H4 (cell line): ENCODE data around the gene CTXND1. TPM values are rescaled to one million over a fixed set of nuclear protein-coding genes. Genes with fewer than 3 reads are reported as not detected.

Experiments
- DNase-seq: peaks from one replicate; pipeline ENCODE4 v3.0.0-alpha.2; 2015; ENCODE audit warnings: low spot score
- total RNA-seq: library from RNA; depleted of rRNA; stranded (reverse); fragments of >200 nt; shearing (Covaris generic); gene quantifications from 2 replicates; pipeline ENCODE4 v1.2.3, GENCODE V29; 2014

Gene CTXND1
- total RNA-seq, 1 experiment from 2014 or later = 0.10 TPM

DNA sequence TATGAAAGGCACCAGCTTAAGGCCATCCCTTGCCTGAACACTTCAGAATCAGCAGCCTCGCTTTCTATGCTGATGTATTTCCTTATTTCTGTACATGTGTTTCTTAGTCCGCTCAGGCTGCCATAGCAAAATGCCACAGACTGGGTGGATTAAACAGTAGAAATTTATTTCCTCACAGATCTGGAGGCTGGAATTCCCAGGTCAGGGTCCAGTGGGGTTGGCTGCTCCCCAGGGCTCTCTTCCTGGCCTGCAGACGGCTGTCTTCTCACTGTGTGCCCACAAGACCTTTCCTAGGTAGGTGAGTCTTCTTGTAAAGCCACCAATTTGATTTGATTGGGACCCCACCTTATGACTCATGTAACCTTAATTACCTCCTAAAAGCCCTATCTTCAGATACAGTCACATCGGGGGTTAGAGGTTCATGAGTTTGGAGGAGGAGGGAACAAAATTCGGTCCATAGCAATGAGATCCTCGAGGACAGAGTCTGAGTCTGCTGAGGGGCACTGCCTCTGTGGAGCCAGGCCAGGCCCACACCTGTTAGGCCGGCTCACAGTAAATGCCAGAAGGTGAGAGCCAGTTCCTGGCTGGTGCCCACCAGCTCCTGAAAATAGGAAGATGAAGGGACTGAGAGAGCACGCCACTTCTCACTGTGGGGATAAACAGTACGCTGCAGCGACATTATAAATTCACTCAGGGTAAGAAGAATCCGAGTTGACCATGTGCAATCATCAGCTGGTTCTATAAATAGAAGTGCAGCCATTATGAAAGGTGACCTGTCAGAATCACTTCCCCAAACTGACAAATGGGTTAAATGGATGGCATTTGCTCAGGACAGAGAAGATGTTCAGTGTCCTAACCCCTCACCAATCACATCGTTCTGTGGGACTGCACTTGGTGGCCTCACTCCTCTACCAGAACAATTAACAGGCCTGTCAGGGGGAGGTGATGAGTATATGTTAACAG lies 41.1 kb downstream of the CTXND1 start:
- DNase-seq = no peak

GRCh38 chr15:80208758-80209734 lies 43.0 kb downstream of the CTXND1 start:
- DNase-seq = no peak

DNA sequence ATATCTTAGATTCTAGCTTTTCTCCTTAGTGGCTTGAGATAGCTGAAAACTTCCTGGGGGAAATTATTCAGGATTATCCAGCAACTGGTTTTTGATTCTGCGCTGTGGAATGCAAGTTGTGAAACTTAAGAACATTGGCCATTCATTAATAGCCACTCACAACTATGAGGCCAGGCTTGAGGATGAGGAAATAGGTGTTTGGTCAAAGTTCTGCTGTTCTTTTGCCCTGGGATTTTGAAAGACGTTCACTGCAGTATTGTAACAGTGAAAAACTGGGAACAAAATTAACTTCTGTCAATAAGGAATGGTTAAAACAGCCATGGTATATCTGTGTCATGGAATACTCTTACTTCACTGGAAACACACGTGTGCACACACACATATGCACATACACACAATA lies 44.1 kb downstream of the CTXND1 start:
- DNase-seq = no peak

DNA sequence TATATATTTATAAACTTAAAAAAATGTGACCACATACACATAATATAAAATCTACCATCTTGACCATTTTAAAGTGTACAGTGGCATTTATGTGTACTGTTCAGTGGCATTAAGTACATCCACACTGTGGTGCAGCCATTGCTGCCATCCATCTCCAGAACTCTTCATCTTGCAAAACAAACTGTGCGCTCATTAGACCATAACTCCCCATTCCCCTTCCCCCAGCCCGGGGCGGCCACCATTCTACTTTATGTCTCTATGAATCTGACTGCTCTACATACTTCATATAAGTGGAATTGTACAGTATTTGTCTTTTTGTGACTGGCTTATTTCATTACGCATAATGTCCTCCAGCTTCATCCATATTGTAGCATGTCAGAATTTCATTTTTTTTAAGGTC lies 47.8 kb downstream of the CTXND1 start:
- no peak for DNase-seq

- DNase-seq = no peak
Measured at GRCh38 chr15:80203361-80203885, 48.6 kb downstream of the CTXND1 start.

GRCh38 chr15:80202641-80203360 lies 49.2 kb downstream of the CTXND1 start:
- DNase-seq = no peak

- no peak for DNase-seq
Measured at GRCh38 chr15:80202016-80202315, 50.0 kb downstream of the CTXND1 start.

GRCh38 chr15:80201256-80202015 lies 50.6 kb downstream of the CTXND1 start:
- DNase-seq = no peak

GRCh38 chr15:80199869-80200268 lies 52.1 kb downstream of the CTXND1 start:
- DNase-seq = no peak

- no peak for DNase-seq
Measured at GRCh38 chr15:80199366-80199765, 52.6 kb downstream of the CTXND1 start.

GRCh38 chr15:80194914-80195313 lies 57.1 kb downstream of the CTXND1 start:
- no peak for DNase-seq

DNA sequence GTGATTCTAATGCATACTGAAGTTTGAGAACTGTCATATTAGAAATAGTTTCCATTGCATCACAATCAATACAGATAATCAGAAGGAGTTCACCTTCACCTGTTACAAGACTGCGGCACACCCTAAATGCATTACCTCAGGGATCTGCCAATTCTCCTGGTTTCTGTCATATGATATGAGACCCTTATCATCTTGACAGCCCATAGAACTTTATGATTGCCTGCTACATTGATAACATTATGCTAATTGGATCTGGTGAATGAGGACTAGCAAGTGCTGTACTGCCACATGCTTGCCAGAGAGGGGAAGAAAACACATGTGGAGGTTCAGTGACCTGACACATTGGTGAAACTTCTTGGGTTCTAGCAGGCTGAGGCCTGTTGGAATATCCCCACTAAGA lies 57.8 kb downstream of the CTXND1 start:
- DNase-seq = no peak

DNA sequence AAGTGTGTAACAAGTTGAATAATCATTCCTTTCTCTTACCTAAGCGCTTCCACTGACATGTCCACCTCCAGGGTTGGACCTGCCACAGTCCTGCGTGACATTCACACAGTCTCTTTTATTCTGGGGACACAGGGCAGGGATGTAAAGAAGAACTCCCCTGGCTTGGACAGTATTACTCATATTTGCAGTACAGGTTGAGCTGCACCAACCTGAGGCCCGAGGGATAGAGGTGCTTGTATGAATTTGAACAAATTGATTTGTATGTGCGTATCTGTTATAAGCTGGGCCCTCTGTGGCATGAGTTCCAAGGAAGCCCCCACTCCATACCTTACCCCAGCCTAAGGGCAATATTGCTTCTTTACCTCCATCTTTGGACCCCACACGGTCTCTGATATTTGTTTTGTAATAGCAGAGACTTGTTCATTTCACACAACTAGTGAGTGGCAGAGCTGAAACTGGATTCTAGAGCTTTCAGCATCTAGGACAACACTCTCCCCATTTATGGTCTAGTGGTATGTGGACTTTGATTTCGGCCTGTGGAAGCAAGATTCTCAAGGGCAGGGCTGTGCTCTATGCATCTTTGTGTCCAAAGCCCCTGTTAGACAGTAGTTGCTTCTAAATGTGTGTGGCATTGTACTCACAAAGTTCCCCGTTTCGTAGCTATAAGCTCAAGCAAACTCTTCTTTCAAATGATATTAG lies 60.0 kb downstream of the CTXND1 start:
- no peak for DNase-seq

DNA sequence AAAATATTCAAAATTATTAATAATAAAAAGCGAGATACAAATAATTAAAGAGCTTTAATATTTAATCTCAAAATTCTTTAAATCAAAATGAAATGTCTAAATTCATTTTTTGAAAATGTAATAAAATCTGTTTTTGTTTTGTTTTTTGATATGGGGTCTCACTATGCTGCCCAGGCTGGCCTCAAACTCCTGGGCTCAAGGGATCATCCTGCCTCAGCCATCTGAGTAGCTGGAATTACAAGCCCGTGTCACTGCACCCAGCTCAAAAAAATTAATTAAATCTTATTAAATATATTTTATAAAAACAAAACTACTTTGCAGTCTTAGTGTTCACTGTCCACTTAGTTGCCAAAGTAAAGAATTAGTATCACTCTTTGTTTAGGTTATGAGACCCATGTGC lies 60.8 kb downstream of the CTXND1 start:
- DNase-seq = no peak

- no peak for DNase-seq
Measured at GRCh38 chr15:80188251-80188650, 63.8 kb downstream of the CTXND1 start.

DNA sequence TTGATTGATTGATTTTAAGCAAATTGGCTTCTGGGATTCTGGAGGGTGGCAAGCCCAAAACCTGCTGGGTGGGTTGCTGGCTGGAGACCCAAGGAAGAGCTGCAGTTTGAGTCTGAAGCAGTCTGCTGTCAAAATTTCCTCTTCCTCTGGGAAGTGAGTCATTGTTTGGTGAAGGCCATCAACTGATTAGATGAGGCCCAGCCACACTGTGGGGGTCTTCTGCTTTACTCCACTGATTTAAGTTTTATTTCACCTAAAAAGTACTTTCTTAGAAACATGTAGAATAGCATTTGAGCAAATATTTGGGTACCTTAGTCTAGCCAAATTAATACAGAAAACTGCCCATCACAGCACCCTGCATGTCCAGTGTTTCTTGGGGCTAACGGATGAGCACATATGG lies 65.4 kb downstream of the CTXND1 start:
- DNase-seq = no peak

DNA sequence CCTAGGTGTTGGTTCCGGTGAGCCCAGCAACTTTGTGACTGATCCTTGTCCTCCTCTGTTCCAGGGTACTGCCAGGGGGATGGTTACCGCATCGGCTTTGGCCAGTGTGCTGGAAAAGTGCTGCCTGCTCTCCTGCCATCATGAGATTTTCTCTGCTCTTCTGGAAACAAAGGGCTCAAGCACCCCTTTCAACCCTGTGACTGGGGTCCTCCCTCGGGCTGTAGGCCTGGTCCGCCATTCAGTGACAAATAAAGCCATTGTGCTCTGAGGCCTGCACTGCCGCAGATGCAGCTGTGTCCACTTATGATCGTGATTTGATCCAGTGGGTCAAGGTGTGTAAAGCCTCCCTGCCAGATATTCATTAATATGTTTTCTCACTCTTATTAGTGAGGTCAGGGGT lies 65.9 kb downstream of the CTXND1 start:
- no peak for DNase-seq

GRCh38 chr15:80185152-80185551 lies 66.9 kb downstream of the CTXND1 start:
- no peak for DNase-seq

DNA sequence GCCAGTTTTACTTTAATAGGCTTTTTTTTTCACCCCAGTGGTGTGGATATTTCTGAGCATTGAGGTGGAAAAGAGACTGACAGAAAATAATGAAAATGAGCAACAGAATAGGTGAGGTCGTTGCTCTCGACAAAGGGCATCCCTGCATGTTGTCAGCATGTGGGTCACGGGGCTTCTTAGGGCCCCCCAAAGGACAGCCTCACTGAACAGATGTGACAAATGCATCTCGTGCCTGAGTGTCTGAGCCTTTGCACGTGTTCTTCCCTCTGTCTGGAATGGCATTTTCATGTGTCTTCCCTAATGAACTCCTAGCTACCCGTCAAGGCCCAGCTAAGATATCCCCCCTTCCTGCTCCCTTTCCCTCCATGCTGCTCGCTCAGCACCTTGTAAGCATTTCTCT lies 67.5 kb downstream of the CTXND1 start:
- DNase-seq = no peak

GRCh38 chr15:80183886-80184285 lies 68.1 kb downstream of the CTXND1 start:
- no peak for DNase-seq
